ENCODE data around the gene RUSF1. TPM values are rescaled to one million over a fixed set of nuclear protein-coding genes. Genes with fewer than 3 reads are reported as not detected.
"Not testable (repeated sequence)": the region's sequence is repeated elsewhere in the genome, so short reads cannot be mapped to it uniquely, and the experiment has no call there.

RUSF1 gene
- polyA plus RNA-seq, 1 donor: 45.5 TPM

- no peak for DNase-seq (ENCODE audit: low read depth)
Observed at GRCh38 chr16:31517800-31518402, 9.7 kb upstream of the RUSF1 start.

- DNase-seq (ENCODE audit: low read depth): no peak
Observed at GRCh38 chr16:31513884-31514283, 5.7 kb upstream of the RUSF1 start.

- no peak for DNase-seq (ENCODE audit: low read depth)
Observed at GRCh38 chr16:31513126-31513525, 4.9 kb upstream of the RUSF1 start.

- DNase-seq (ENCODE audit: low read depth): peak; percentile 53
Observed at GRCh38 chr16:31508706-31509195, 560 bp upstream of the RUSF1 start.

GRCh38 chr16:31507617-31507928, 618 bp downstream of the RUSF1 start:
- DNase-seq (ENCODE audit: low read depth): no peak

GRCh38 chr16:31505483-31505882, 2.7 kb downstream of the RUSF1 start:
- DNase-seq (ENCODE audit: low read depth): no peak

- DNase-seq (ENCODE audit: low read depth): no peak
Observed at GRCh38 chr16:31504159-31504558, 4.0 kb downstream of the RUSF1 start.

GRCh38 chr16:31503555-31503954, 4.6 kb downstream of the RUSF1 start:
- not testable (repeated sequence) for DNase-seq (ENCODE audit: low read depth)

GRCh38 chr16:31502981-31503380, 5.2 kb downstream of the RUSF1 start:
- DNase-seq (ENCODE audit: low read depth): no peak

- no peak for DNase-seq (ENCODE audit: low read depth)
Observed at GRCh38 chr16:31501966-31502348, 6.2 kb downstream of the RUSF1 start.

- no peak for DNase-seq (ENCODE audit: low read depth)
Observed at GRCh38 chr16:31501226-31501965, 6.8 kb downstream of the RUSF1 start.

- DNase-seq (ENCODE audit: low read depth): no peak
Observed at GRCh38 chr16:31499928-31500327, 8.3 kb downstream of the RUSF1 start.

- DNase-seq (ENCODE audit: low read depth): no peak
Observed at GRCh38 chr16:31498493-31498892, 9.7 kb downstream of the RUSF1 start.

GRCh38 chr16:31496670-31497069, 11.5 kb downstream of the RUSF1 start:
- DNase-seq (ENCODE audit: low read depth): no peak

- no peak for DNase-seq (ENCODE audit: low read depth)
Observed at GRCh38 chr16:31493506-31494125, 14.6 kb downstream of the RUSF1 start.

- no peak for DNase-seq (ENCODE audit: low read depth)
Observed at GRCh38 chr16:31491778-31492418, 16.3 kb downstream of the RUSF1 start.

- DNase-seq (ENCODE audit: low read depth): no peak
Observed at GRCh38 chr16:31489616-31490584, 18.3 kb downstream of the RUSF1 start.

GRCh38 chr16:31489298-31489564, 19.0 kb downstream of the RUSF1 start:
- no peak for DNase-seq (ENCODE audit: low read depth)

GRCh38 chr16:31488468-31489297, 19.5 kb downstream of the RUSF1 start:
- no peak for DNase-seq (ENCODE audit: low read depth)

- no peak for DNase-seq (ENCODE audit: low read depth)
Observed at GRCh38 chr16:31487720-31488467, 20.3 kb downstream of the RUSF1 start.
